ENCODE measurements around the gene CHST9. TPM values are rescaled to one million over a fixed set of nuclear protein-coding genes. Genes with fewer than 3 reads are reported as not detected.

Gene CHST9
- total and polyA plus RNA-seq, 2 experiments from 2014 or later = 9.8 to 32.7 TPM

- Histone ChIP-seq H3K27me3 (peaks cover 19% of the 10 kb centered on the region), H3K4me2 (peak overlapping the region; percentile 94), H4K20me1 (ENCODE audit: insufficient read depth, poor library complexity, severe bottlenecking) (no peaks in the 10 kb centered on the region), H3K4me1 (ENCODE audit: insufficient read depth) (no peaks in the 10 kb centered on the region), H3K36me3 (replicated peaks; ENCODE audit: insufficient read depth, low read depth) (no peaks in the 10 kb centered on the region), H3K4me3 (peak overlapping the region; percentile 53), H2AFZ (peak overlapping the region; percentile 39), H3K27ac (no peak overlapping the region), H3K9me3 (ENCODE audit: low read depth) (no peaks in the 10 kb centered on the region), H3K9me2 (replicated peaks; ENCODE audit: insufficient read depth) (no peaks in the 10 kb centered on the region), H3K79me2 (no peaks in the 10 kb centered on the region)
- DNase-seq (ENCODE audit: low spot score) = peak; percentile 9
- TF ChIP-seq CTCF (IDR thresholded peaks at IDR 0.05; ENCODE audit: poor library complexity) (no peak), EZH2phosphoT487 (IDR thresholded peaks at IDR 0.05; ENCODE audit: low read depth, severe bottlenecking, unreplicated experiment) (no peak), EZH2 (IDR thresholded peaks at IDR 0.05; ENCODE audit: borderline replicate concordance) (no peak)
- WGBS (ENCODE audit: low lambda C conversion rate, missing lambda C conversion rate) = 8% methylated on average over 24 of the region's 33 CpGs
Observed at GRCh38 chr18:27184115-27185024, 738 bp downstream of the CHST9 start.

GRCh38 chr18:27181726-27182125 is 3.4 kb downstream of the CHST9 start:
- Histone ChIP-seq H3K36me3 (replicated peaks; ENCODE audit: insufficient read depth, low read depth) (no peaks in the 10 kb centered on the region), H3K4me2 (no peak overlapping the region), H3K4me1 (ENCODE audit: insufficient read depth) (no peaks in the 10 kb centered on the region), H3K9me3 (ENCODE audit: low read depth) (no peaks in the 10 kb centered on the region), H4K20me1 (ENCODE audit: insufficient read depth, poor library complexity, severe bottlenecking) (no peaks in the 10 kb centered on the region), H2AFZ (no peak overlapping the region), H3K9me2 (replicated peaks; ENCODE audit: insufficient read depth) (no peaks in the 10 kb centered on the region), H3K4me3 (no peak overlapping the region), H3K27me3 (peaks cover 19% of the 10 kb centered on the region), H3K27ac (no peak overlapping the region), H3K79me2 (no peaks in the 10 kb centered on the region)
- WGBS (ENCODE audit: low lambda C conversion rate, missing lambda C conversion rate) = 80% methylated on average over 1 of the region's 1 CpG
- TF ChIP-seq EZH2 (IDR thresholded peaks at IDR 0.05; ENCODE audit: borderline replicate concordance) (no peak), CTCF (IDR thresholded peaks at IDR 0.05; ENCODE audit: poor library complexity) (no peak), EZH2phosphoT487 (IDR thresholded peaks at IDR 0.05; ENCODE audit: low read depth, severe bottlenecking, unreplicated experiment) (no peak)
- DNase-seq (ENCODE audit: low spot score) = no peak

GRCh38 chr18:27178424-27178823 is 6.7 kb downstream of the CHST9 start:
- peaks cover 12% of the 10 kb centered on the region for H3K27me3 ChIP-seq
- H3K27ac ChIP-seq = no peak overlapping the region
- no peaks in the 10 kb centered on the region for H4K20me1 ChIP-seq (ENCODE audit: insufficient read depth, poor library complexity, severe bottlenecking)
- no peak overlapping the region for H3K4me3 ChIP-seq
- TF ChIP-seq EZH2 (IDR thresholded peaks at IDR 0.05; ENCODE audit: borderline replicate concordance) = no peak
- TF ChIP-seq CTCF (IDR thresholded peaks at IDR 0.05; ENCODE audit: poor library complexity) = no peak
- no peak for TF ChIP-seq EZH2phosphoT487 (IDR thresholded peaks at IDR 0.05; ENCODE audit: low read depth, severe bottlenecking, unreplicated experiment)
- H3K4me1 ChIP-seq (ENCODE audit: insufficient read depth) = no peaks in the 10 kb centered on the region
- no peaks in the 10 kb centered on the region for H3K9me3 ChIP-seq (ENCODE audit: low read depth)
- H3K36me3 ChIP-seq (replicated peaks; ENCODE audit: insufficient read depth, low read depth) = no peaks in the 10 kb centered on the region
- no peak for DNase-seq (ENCODE audit: low spot score)
- H3K9me2 ChIP-seq (replicated peaks; ENCODE audit: insufficient read depth) = no peaks in the 10 kb centered on the region
- no peaks in the 10 kb centered on the region for H3K79me2 ChIP-seq
- H3K4me2 ChIP-seq = no peak overlapping the region
- H2AFZ ChIP-seq = no peak overlapping the region

Data from hepatocyte (in vitro differentiated cells).